OCI-M2 (cell line): ENCODE results near the gene COL4A1.

Experiments
- DNase-seq: peaks from one replicate; lab custom pipeline; 2025; ENCODE audit not compliant: unreplicated experiment; lab: John Stamatoyannopoulos, UW

COL4A1 gene

DNA sequence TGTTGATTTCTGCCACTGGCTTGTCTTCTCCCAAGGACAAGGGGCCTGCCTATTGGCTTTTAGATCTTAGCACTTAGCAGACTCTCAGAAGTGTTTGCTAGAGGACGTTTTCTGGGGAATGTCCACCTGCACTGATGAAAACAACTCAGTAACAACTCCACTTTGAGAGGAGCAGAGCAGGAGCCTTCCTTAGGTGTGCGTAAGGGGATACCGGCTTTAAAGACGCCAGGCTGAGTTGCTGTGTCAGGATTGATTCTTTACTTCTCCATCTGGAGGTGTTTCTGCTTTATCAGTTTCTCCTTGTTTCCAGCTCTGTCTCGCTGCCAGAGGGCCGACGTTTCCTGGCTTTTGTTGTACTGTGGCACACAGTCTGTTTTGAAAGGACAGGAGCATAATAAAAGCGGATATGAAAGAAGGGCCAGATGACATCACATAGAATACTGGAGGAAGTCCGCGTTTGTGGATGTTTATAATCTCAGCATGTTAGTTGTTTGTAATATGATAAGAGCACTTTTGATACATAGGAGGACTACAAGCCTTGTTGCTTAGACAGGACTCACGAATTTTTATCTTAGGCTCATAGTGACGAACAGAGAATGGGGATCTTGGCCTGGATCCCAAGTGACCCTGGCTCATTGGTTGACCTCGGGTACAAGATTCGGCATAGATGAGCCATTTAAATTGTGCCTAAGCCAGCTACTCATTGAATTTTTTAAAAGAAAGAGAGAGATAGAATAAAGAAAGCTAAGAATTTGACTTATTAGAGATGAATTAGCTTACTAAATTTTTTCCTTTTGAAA, 34.7 kb upstream of the COL4A1 start:
- no peak for DNase-seq

DNA sequence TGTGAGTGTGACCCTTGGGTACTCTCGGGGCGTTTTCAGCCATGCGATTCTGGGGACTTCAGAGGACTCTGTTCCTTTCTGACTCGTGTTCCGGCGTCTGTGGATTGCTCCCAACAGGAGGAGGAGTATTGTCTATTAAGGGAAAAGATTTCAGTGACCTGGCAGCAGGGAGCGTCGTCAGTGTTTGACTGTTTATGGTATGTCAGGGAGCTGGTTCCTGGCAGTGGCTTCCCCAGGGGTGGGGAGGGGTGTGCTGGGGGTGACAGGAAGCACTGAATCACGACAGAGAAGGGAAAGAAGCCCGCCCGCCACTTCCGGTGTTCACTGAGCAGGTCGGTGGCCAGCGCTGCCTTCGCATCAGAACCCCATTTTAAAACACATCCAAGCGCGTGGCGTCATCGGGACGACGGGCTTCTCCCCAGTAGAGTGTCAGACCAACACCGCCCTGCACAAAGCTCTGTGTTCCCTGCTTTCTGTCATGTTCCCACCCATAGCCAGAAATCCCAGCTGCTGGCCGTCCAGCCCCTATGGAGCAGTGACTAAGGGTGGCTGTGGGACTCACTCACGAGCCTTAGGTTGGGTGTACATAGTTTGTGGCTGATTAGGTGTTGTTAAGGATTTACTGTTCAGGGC, 34.0 kb upstream of the COL4A1 start:
- no peak for DNase-seq

DNA sequence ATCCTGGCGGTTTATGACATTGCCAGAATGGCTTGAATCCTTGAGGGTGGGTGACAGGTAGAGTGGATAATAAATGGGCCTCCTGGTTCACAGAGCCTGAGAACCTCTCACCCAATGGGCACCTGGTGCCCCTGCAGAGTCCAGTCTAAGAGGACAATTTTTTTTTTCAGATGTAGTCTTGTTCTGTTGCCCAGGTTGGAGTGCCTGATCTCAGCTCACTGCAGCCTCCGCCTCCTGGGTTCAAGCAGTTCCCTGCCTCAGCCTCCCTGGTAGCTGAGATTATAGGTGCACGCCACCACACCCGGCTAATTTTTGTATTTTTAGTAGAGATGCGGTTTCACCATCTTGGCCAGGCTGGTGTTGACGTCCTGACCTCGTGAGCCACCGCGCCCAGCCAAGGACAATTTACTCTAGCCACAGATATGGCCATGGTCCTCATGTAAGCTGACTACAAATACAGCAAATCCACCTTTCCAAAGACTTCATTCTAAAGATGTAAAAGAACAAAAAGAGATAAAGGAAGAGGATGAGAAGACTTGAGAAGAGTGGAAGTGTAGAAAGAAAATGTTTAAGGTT, 33.1 kb upstream of the COL4A1 start:
- no peak for DNase-seq

DNA sequence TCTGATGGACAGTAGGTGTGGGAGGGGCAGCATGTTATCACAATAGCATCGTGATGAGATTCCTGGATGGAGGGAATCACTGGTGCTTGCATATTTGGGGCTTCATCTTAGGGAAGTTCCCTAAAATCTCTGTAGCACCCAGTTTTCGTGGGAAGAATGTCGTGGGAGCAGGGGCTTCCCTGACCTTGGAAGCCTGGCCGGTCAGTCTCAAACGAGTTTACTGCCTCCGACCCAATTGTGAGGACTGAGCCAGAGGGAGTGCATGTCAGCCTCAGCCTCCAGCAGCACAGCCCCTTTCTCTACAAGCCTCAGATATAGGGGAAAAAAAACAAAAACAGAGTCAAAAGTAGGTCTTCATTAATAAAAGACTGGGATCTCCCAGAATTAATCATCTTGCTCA, 32.3 kb upstream of the COL4A1 start:
- DNase-seq: no peak

DNA sequence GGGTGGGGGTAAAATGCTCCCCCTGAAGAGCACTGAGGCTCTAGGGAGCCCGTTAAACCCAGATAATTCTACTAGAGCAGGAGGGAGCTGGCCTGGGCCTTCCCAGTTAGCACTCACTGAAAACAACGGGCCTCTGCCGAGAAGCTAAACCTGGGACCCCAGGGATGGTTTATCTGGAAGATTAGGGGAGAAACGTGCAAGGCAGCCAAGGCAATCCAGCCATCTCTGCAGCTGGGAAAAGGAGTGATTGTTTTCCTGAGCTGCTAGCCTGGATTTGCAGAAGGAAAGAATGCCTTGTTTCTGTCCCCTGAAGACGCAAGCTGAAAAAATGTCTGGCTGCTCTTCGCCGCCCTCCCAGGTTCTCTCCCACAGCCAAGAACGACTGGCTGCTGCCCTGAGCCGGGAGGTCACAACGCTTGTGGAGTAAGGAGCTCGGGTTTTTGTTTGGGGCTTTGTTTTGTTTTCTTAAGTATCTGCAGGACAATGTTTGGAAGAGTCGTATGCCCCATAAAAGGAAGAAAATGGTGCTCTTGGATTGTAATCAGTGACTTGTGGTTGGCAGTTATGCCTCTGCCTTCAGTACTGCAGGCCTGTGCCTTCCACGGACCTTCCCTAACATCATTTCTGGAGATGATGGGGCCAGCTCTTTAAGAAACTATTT, 31.6 kb upstream of the COL4A1 start:
- DNase-seq: no peak

DNA sequence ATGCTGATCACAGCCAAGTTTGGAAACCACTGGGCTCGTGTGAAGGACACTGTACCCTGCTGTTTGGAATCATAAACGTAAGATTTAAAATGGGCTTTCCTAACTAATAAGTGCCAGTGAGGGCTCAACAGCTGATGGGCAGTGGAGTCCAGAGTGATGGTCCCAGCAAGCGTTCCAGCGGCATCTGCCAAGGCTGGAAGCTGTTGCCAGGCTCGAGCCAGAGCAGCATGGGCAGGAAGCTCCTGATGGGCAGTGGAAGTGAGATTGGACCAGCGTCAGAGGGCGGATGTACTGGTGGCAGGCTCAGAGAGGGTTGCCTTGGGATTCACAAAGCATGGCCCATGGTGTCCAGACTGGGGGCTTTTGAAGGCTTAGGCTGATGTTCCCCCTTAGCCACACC, 30.3 kb upstream of the COL4A1 start:
- DNase-seq: no peak

DNA sequence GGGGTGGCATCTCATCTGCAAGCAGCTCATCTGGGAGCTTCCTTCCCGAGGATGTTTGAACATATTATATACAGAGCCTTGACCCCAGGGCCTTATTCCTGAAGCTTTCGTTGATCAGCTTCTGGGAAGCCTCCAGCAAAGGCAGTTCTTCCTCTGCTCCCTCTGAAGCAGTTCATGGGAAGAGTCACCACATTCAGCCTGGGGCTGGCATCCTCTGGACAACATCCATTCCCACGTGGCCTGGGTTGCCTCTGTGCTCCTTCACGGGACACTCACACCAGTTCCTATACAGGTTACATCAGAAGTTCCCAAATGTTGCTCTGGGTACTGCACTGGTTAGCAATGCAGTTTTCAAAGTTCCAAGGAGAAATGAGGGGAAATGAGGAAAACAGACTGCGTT, 29.7 kb upstream of the COL4A1 start:
- DNase-seq: no peak

DNA sequence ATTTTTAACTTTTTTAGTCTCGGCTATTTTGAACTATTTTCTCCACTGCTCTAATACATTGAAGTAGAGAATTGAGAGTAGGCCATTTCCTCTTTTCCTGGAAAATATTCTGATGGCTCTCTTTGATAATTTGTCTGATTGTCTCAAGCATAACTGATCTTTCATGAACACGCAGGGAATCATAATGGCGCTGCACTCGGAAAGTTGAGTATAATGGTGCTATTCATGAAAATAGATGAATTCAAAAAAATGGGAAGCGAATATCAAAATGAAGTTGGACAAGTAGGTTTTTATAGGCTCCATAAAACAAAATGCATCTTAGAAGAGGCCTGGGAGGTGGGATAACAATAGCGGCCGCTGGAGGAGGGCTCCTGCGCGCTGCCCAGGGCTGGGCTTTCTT, 29.2 kb upstream of the COL4A1 start:
- no peak for DNase-seq

DNA sequence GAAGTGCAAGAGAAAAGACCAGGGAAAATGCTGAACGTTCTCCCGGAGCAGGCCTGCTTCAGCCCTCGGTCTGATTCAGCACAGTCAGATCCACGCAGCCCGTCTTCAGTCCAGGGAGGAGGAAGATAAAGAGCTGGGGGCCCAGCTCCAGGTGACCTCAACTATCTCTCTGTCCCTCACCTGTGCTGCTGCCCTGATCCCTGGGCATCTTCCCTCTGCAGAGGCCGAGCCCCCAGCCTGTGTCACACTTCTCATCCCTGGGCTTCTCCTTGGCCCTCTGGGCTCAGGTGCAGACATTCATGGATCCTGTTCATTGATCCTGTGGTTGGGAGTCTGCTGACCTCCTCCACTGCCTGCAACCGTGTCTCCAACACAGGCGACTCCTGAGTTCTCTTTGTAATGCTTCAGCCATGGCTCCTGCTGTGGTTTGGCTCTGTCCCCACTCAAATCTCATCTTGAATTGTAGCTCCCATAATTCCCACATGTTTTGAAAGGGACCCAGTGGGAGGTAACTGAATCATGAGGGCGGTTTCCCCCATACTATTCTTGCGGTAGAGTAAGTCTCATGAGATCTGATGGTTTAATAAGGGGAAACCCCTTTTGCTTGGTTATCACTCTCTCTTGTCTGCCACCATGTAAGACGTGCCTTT, 28.0 kb upstream of the COL4A1 start:
- DNase-seq: no peak

DNA sequence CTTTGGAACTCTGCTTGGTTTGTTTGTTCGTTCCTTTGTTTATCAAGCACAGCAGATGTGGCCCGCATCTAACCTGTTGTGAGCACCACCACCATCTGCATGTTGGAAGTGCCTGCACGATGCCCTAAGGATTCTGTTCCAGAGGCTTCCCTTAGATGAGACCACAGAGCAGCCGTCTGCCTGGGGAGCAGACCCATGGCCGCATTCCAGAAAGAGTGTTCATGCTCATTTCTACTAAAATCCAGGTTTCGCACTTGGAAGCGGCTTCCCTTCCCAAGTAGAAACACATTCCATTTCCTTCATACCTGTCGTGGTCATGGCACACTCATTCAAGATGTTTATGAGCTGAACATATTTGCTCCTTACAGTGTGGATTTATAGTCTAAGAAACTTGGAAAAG, 27.3 kb upstream of the COL4A1 start:
- DNase-seq: no peak

DNA sequence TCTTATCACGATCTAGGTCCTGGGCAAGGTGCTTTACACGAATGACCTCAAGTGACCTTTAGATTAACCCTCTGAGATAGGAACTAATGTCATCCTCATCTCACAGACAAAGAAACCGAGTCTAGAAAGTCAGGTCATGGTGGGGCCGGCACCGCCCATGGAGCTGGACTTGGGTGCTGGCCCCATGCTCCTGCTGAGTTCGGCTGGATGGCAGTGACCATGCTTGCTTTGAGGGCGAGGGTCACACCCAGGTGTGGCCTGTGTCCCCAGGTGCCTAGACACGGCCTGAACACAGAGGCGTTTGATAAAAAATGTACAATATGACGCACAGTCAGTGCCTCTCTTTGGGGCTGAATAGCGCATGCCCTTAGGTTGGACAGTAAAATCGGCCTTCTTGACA, 26.9 kb upstream of the COL4A1 start:
- no peak for DNase-seq

DNA sequence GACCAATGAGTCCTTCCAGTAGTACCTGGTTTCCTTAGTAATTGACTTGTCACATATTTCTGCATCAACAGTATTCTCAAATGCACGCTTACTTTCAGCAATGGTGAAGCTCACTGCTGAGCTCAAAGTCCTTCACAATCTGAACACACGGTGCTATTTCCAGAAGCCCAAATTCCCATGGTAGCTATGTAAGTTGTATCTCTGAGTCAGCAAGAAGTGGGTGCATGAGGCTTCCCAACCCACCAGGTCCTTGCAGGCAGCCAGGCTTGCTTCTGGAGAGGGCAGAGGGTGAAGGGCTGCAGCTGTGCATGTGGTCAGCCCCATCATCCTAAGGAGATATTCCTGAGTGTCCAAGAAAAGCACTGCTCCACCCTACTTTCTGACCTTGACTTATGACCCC, 25.8 kb upstream of the COL4A1 start:
- no peak for DNase-seq

DNA sequence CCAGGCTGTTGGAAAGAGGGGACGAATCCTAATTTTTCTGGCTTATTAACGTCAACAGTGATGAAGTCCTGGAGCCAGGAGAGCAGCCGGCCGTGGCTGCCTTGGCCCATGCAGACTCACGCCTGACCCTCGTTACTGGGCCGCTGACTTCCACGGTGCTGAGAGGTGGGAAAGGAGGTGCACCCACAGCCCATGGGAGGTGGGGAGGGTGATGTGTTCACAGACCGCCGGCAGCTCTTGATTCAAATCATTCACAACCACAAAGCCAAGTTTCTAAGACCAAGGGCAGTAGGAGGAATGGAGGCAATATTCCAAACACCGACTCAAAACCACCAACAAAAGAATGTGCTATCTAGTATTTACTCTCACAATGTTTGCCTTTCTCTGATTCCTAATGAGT, 24.4 kb upstream of the COL4A1 start:
- DNase-seq: no peak

DNA sequence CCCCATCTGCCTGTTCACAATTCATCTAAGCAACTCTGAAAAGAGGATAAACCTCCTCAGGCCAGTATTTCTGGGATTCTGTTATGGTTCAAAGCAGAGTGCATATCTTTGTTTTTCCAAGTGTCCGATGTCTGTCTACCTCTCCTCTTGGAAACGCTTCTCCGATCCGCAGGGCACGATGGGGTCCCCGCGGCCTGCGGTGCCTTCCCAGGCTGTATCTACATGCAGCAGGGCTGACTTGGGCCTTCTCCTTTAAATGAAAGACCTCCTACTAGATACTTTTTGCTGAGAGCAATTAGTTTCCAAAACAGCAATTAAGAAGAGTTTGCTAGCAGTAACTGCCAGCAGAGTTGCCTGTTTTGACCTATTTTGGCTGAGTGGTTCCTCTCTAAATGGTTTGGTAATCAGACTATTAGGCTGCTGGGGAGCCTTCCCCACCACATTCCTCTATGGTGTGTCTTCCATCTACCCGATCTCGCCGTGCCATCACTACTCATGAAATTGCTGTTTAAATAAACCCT, 23.6 kb upstream of the COL4A1 start:
- DNase-seq: no peak

DNA sequence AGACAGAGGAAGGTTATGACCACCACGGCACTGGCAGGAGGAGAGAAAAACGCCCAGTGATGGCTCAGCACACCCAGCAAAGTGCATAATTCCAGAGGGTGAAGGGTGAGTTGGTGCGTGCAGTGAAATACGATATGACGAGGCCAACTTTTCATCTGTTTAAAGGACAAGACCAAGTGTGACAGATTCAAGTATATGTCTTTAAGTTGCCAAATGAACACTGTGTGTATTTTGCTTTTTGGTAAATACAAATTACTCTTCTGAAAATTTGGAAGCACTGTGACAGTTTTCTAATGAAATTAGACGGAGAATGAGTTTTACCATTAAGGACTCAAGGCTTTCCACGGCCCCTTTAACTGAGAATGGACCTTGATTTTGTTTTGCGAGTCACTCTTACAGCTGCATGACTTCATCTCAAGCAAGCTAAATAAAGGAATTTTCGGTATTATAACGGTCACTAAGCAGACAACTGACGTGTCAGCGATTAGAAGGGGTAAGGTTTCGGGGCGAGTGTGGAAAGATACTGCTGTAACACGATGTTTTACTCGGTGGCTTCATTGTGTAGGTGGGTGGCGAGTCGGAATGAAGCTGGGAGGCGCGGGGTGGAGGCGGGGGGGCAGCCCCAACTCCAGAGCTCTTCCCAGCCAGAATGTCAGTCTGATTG, 23.0 kb upstream of the COL4A1 start:
- DNase-seq: no peak

DNA sequence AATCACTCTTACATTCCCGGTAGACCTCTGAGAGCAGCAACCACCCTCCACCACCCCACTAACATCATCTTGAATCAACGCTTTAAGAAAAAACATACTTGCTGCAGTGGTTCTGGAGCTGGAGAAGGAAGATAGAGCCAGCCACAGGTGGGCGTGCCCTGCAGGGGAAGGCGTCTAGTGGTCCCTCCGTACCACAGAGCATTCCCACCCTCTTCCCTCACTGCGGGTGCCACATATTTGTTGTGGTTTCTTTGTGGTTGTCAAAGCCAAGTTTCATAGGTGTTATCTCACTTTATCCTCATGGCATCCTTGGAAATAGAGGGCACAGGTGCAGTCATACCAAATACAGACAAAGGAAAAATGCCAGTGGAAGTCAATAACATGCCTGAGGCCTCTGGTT, 22.3 kb upstream of the COL4A1 start:
- no peak for DNase-seq

DNA sequence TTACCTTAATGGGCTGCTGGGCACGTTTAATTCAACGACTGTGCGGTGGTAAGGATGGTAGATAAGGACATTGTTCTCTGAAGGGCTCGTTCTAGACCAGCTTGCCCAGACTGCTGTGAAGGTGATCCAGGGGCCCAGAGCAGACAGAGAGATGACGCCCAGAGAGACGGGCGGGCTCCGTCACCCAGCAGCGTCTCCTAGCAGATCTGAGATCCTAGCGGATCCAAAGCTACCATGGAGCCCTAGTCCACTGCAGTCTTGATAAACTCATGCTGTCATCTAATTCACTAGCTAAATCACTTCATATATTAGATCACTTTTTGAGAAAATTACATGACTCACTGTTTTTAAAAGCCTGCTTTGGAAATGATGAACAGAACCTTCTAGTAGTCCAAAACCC, 21.6 kb upstream of the COL4A1 start:
- DNase-seq: no peak

DNA sequence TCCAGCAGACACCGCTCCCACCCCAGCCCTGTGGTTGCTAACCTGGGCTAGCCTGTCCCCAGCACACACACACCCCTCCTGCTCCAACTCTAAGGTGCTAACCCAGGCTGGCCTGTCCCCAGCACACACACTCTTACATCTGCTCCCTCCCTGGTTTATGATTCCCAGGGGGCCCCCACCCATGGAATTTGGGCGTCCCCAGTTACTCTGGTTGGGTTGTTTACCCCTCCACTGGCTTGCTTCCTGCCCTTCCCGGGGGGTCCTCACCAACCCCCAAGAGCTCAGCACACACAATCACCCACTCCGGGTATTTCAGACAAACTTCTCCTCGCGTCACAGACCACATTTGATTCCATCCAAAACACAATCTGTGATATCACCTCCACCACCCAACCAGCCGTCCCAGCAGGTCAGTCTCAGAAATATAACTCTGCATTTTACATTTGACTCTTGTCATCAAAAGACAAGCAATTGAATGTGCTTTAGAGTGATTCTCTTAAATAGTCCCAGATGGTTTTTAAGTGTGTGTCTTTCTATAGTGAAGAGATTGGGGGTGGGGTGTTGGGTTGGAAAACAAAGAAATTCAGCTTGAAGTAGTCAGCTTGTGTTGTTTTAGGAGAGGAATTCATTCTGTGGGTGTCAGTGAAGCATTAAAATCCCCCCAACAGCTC, 20.2 kb upstream of the COL4A1 start:
- no peak for DNase-seq

DNA sequence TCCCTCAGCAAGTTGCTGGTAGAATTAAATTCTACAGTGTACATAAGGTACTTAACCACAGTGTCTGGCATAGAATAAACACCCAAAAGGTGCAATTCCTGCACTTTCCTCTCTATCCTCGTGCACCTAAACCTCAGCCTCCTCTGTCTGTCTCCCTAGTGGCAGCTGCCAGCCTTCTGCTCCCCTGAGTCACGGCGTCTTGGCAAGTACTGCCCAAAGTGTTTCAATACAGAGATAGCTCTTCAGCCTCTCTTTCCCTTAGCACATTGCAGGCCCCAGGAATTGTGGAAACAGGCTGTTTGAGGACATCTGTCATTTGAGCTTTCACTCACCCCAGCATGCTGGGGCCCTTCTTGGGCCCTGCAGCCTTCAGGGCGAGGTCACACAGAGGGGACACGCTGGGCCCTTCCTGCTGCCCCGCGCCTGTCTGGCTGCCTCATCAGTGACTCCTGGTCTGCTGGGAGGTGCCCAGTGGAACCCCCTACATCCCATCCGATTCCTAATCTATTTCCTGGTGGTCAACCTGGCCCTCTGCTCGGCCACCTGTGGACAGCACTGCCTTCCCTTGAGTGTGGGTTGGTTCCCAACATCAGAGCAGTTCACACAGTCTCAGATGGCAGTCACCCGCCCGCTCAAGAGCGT, 19.4 kb upstream of the COL4A1 start:
- no peak for DNase-seq
